ENCODE measurements around the gene NDRG4.

DNA sequence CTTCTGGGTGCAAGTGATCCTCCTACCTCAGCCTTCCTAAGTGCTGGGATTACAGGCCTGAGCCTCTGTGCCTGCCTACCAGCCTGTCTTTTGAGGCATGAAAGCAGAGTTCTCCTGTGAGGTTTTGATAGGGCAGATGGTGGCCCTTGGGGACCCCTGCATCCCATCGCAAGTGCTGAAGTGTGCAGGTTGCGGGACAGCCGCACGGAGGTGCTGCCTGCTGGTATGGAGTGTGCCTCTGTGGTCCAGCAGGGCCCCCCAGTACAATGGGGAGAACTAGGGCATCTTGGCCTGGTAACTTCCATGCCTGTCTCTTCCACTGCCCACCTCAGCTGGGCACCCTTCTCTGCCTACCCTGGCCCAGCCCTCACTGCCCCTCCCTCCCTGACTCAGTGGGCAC, 9.9 kb upstream of the NDRG4 start:
- TF ChIP-seq EZH2 (IDR thresholded peaks at IDR 0.05) (no peak), POLR2AphosphoS5 (IDR thresholded peaks at IDR 0.05; ENCODE audit: borderline replicate concordance, low read depth, low read length) (no peak), FOXP2 (optimal IDR thresholded peaks at IDR 0.05; ENCODE audit: control extremely low read depth, extremely low read length, insufficient read depth) (no peak)

Data from SK-N-MC (cell line).